ENCODE measurements around the gene SLC38A2.
A peak's percentile ranks its signal among the peaks of the same experiment; 100 is the strongest.

Gene SLC38A2

GRCh38 chr12:46373301-46374296 is 1.0 kb upstream of the SLC38A2 start:
- peak; percentile 66 to 72 for DNase-seq

- DNase-seq, result peak; percentile 52 to 54
These were observed 642 bp downstream of the SLC38A2 start for GRCh38 chr12:46371718-46372543.

DNA sequence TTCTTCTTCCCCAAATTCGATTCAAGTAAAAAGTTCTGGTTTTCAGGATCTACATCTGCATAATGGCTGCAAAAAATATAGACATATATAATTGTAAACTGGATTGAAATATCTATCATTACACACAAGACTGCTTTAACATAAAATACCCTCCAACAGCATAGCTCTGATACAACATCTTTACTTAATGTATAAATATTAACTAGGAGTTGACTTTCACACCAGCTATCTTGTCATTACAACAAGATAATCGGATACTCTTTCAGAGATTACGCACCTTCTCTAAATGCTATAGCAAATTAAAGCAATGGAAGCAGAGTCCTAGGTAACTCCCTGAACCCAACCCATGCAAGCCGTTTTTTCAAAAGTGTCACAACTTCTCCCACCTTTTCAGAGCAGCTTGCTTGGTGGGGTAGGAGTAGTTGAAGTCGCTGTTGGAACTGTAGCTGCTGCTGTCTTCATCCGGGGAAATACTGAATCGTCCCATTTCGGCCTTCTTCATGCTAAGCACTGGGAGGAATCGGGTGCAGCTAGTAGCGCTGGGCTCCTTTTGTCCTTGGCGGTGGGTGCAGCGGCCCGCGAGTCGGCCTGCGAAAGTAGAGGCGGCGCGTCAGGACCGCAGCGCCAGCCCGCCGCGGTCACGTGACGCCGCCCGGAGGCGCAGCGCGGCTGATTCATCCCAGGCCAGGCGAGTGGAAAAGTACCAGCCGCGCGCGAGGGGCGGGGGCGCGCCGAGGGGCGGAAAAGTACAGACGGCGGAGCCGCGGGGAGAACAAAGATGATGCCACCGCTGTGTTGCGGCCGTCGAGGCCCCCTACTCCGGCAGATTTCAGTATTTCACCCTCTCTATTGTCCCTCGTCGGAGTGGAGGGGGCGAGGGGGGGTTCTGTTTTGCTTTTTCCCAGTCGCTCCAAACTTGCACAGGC is 1.5 kb downstream of the SLC38A2 start:
- peak; percentile 82 to 86 for DNase-seq

GRCh38 chr12:46370380-46370734 is 2.2 kb downstream of the SLC38A2 start:
- DNase-seq, result no peak

GRCh38 chr12:46369474-46370379 is 2.8 kb downstream of the SLC38A2 start:
- DNase-seq, result no peak

DNA sequence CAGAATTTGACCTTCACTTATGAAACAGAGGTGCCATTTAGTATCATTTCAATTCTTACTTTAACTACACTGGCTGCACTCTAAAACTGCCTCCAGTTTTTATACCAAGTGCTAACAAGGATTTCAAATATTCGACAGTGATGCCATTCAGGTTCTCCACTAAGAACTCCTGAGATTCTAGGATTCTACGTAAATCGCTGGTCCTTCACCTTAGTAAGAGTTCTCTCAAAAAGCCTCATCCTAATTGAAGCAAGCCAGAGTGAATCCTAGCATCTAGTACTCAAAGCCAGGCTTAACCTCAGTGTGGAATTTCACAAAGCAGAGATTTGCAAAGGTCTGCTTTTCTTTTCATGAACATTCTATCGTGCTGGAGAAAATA is 3.5 kb downstream of the SLC38A2 start:
- DNase-seq, result no peak

GRCh38 chr12:46368684-46369083 is 3.9 kb downstream of the SLC38A2 start:
- DNase-seq, result no peak

GRCh38 chr12:46368138-46368537 is 4.4 kb downstream of the SLC38A2 start:
- DNase-seq, result no peak

DNA sequence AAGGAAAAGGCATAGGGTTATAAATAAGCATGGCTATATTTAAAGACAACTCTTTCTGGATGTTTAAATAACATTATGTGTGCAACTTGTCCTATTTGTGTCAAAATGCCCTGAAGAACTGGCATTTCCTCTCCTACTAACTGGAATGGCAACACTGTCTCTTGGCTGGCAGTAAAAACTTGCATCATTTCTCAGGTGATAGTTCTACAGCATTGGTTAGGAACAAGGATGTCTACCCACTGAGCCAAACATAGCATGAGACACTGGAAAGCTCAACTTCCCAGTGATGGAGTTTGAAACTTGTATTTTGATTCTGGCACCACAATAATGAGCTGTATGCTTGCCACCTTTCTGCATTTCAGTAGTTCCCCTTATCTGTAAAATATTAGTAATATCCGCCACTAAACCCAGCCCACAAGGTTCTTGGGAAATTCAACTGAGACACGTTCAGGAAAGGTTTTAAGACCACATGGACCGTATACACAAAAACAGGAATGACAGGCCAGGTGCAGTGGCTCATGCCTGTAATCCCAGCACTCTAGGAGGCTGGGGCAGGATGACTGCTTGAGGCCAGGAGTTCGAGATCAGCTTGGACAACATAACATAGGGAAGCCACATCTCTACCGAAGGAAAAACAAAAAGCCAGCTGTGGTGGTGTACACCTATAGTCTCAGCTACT is 5.1 kb downstream of the SLC38A2 start:
- DNase-seq, result no peak

- DNase-seq, result no peak
These were observed 5.8 kb downstream of the SLC38A2 start for GRCh38 chr12:46366771-46367170.

GRCh38 chr12:46365951-46366379 is 6.6 kb downstream of the SLC38A2 start:
- no peak for DNase-seq

DNA sequence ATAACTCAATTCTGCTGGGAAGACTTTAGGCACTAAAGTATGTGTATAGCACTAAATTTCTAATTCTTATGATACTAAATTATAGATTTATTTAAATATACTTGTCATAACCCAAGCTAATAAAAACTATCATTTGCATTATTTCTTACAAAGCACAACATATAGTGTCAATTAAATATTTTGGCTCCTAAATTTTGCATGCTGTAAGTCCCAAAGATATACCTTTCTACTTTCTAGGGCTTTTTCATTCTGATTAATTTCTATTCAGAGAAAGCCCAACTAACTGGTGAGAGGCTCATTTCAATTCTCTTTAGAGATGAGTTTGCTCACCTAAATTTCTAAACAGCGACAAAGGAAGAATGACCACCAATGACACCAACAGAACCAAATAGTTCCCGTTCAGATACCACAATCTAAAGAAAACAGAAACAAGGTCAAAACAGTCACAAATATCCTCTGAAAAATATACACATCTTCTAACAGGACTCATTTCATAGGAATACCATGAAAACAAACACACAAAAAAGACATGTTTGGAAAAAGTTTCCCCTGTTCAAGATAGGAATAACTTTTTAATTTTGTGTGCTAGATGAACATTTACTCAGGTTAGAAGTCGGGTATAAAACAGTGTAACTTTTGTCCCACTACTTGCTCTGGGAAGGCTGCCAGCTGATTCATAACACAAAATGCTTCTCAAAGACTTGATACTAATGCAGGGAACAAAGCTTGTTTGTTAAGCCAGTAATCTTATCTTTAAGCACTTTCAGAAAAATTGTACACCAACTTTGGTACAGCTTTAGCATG is 7.6 kb downstream of the SLC38A2 start:
- no peak for DNase-seq

DNA sequence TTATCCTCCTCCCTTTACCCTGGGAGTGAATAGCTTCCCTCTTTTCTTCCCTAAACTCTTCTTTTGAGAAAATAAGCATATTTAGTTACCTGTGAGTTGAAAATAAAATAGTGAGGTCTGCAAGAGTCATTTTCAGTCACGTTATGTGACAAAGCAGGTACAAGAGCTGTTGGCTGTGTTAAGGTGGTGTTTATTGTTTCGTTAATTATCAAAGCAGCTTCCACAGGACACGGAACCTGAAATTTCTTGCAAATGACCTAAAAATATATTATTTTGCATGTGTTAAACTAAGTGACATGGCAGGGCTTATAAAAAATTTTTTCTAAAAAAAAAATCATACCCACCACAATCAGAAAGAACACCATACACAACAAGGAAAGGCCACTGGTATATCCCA is 8.3 kb downstream of the SLC38A2 start:
- no peak for DNase-seq

DNA sequence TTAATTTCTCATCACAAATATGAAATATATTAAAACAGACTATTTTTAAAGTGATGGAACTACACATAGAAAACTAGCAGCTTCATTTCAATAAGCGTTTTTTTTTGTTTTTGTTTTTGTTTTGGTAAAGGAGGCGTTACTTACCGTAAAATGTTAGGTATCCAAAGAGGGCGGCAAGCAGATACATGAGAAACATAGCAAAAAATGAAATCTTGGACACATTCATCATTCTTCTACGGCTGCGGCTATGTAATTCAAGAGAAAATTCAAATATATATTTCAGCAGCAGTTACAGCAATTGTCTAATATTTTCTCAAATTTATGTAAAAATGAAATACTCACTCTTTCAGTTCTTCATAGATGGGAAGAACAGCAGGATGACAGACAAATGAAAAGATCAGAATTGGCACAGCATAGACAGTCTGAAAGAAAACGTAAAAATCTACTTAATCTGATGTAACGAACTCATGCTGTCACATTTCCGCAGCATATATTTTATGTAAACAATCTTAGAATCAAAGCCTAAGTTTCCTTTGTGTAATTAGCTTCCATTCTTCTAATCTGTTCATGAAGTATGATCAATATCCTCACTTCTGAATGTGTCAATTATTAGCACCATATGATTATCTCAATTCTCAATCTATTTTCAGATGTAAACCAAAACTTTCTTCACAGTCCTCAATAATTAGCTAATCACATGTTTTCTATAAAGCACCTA is 8.8 kb downstream of the SLC38A2 start:
- no peak for DNase-seq

DNA sequence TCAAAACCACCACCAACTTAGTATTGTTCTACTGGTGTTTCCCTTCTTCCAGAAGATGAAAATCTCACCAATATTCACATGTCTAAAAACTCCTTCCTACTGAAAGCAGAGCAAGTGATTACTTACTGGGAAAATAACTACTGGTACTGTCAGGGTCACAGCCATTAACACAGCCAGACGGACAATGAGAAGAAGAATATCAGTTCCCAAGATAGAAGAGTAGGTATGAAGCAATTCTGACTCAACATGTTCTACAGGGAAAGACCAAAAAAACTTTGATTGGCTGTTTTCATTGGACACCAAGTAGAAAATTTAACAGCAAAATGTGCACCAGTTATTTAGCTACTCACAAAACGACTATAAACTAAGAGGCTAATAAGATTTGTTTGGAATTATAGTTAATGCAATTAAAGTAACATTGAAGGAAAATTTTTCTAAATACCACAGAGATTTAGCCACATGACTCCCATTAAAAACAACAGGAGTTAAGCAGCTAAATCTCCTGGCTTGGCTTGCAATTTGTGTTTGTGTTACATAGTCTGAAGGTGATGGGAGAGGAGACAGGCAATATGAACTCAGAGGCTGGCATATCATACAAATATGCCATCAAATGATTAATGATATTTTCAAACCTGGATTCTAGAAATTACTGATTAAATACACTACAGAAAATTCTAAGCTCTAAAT is 9.5 kb downstream of the SLC38A2 start:
- no peak for DNase-seq

- no peak for DNase-seq
These were observed 10.9 kb downstream of the SLC38A2 start for GRCh38 chr12:46361667-46362034.

DNA sequence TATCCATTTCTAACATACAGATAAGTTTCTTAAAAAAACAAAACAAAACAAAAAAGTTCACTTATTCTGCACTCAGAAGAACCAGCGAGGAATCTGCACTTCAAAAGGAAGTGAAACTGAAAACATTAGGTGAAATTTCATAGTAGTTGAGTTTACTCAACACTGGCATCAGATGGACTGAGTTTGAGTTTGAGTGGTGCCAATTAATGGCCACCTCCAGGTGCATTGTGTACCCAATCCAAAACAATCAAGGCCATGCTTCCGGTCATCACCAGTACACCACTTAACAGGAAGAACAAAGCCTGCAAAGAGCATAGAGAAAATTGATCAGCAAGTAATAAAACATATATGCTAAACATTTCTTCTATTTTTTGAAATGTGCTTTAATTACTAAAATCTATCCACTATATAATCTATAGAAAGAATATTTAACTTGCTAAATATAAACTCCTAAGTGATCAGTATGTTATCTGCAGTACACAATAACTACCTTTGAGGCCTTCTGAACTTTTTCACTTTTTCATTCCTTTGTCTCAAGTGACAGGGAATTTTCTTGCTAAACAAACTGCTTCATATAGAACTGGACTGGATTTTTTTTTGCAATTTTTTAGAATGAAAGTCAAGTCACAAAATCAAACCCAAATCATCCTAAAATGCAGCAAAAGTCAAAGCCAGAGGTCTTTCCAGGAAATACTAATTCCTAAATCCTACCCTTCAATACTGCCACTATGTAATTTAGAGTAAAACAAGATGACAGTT is 11.5 kb downstream of the SLC38A2 start:
- DNase-seq, result no peak

- DNase-seq, result no peak
These were observed 12.2 kb downstream of the SLC38A2 start for GRCh38 chr12:46360370-46360769.

Measured in Kasumi-1 (cell line).